GM23248 (cell line): ENCODE results near the gene FERMT3. TPM values are rescaled to one million over a fixed set of nuclear protein-coding genes. Genes with fewer than 3 reads are reported as not detected.

Experiments
- DNase-seq: peaks from one replicate; pipeline ENCODE4 v3.0.0-alpha.2; 2015
- H2AFZ ChIP-seq: fragments of 200-600 bp; sonication (generic); 2 replicates; pipeline ENCODE4 v1.6.1; 2016; ENCODE audit warnings: antibody characterized with exemption
- H3F3A ChIP-seq: fragments of 200-600 bp; sonication (generic); 2 replicates; pipeline ENCODE4 v1.6.1; 2016; ENCODE audit warnings: mild to moderate bottlenecking, antibody characterized with exemption, mixed run types; ENCODE audit not compliant: insufficient read depth
- H3K27ac ChIP-seq: fragments of 200-600 bp; sonication (generic); 2 replicates; pipeline ENCODE4 v1.5.1; 2016; ENCODE audit warnings: mild to moderate bottlenecking
- H3K27me3 ChIP-seq: fragments of 200-600 bp; sonication (generic); replicated peaks from 2 replicates; pipeline ENCODE4 v1.6.1; 2016; ENCODE audit warnings: mild to moderate bottlenecking; ENCODE audit not compliant: insufficient read depth
- H3K36me3 ChIP-seq: fragments of 200-600 bp; sonication (generic); 2 replicates; pipeline ENCODE4 v1.6.1; 2016; ENCODE audit warnings: low read depth, mild to moderate bottlenecking
- H3K4me1 ChIP-seq: fragments of 200-600 bp; sonication (generic); 2 replicates; pipeline ENCODE4 v1.6.1; 2016; ENCODE audit warnings: mild to moderate bottlenecking; ENCODE audit not compliant: insufficient read depth
- H3K4me2 ChIP-seq: fragments of 200-600 bp; sonication (generic); one replicate; pipeline ENCODE4 v1.6.1; 2016; ENCODE audit warnings: mild to moderate bottlenecking; ENCODE audit not compliant: unreplicated experiment
- H3K4me3 ChIP-seq: fragments of 200-600 bp; sonication (generic); 2 replicates; pipeline ENCODE4 v1.5.1; 2016; ENCODE audit warnings: mild to moderate bottlenecking
- H3K79me2 ChIP-seq: fragments of 200-600 bp; sonication (generic); 2 replicates; pipeline ENCODE4 v1.6.1; 2016; ENCODE audit warnings: mild to moderate bottlenecking; ENCODE audit not compliant: insufficient read depth
- H3K9ac ChIP-seq: fragments of 200-600 bp; sonication (generic); 2 replicates; pipeline ENCODE4 v1.6.1; 2016; ENCODE audit warnings: mild to moderate bottlenecking
- H3K9me2 ChIP-seq: fragments of 200-600 bp; sonication (generic); 2 replicates; pipeline ENCODE4 v1.6.1; 2016; ENCODE audit warnings: mixed run types, mild to moderate bottlenecking, moderate library complexity; ENCODE audit not compliant: insufficient read depth
- H3K9me3 ChIP-seq: fragments of 200-600 bp; sonication (generic); one replicate; pipeline ENCODE4 v1.6.1; 2017; ENCODE audit warnings: low read depth
- H4K20me1 ChIP-seq: fragments of 200-600 bp; sonication (generic); 2 replicates; pipeline ENCODE4 v1.6.0; 2016; ENCODE audit not compliant: insufficient read depth
- EZH2 ChIP-seq: fragments of 200-600 bp; sonication (generic); IDR thresholded peaks from 2 replicates; pipeline ENCODE4 v1.6.1; 2018; ENCODE audit warnings: antibody characterized with exemption, mild to moderate bottlenecking; ENCODE audit not compliant: insufficient read depth, poor library complexity, severe bottlenecking
- EZH2phosphoT487 ChIP-seq: fragments of 200-600 bp; sonication (generic); IDR thresholded peaks from 2 replicates; pipeline ENCODE4 v1.6.1; 2018; ENCODE audit warnings: antibody characterized with exemption, moderate library complexity, mild to moderate bottlenecking, low read depth; ENCODE audit not compliant: insufficient read depth
- WGBS, 2 experiments: methylation state at CpG; one replicate each; pipeline ENCODE4 v1.1.6; 2015 to 2017; ENCODE audit warnings: low lambda C conversion rate in 2 of 2, low coverage in 1 of 2; ENCODE audit errors: missing lambda C conversion rate in 2 of 2; 5-methylcytosine and 5-hydroxymethylcytosine counted together
- in situ Hi-C: fragments of 300-500 bp; cut with MboI; formaldehyde crosslinking; loops from 2 replicates; pipeline ENCODE4 v1.15.0; 2020
- polyA plus RNA-seq: library from polyadenylated mRNA; unstranded; fragments of >200 nt; fragmentation: Nextera tagmentation; extraction: Ambion mirVana; gene quantifications from 2 replicates; pipeline ENCODE4 v1.2.1, GENCODE V29; 2016
- total RNA-seq: library from RNA; depleted of rRNA; stranded (reverse); fragments of >200 nt; shearing (Covaris generic); gene quantifications from 2 replicates; pipeline ENCODE4 v1.2.3, GENCODE V29; 2014

Gene FERMT3
- total and polyA plus RNA-seq, 2 experiments from 2014 or later, result 1.5 to 3.9 TPM

DNA sequence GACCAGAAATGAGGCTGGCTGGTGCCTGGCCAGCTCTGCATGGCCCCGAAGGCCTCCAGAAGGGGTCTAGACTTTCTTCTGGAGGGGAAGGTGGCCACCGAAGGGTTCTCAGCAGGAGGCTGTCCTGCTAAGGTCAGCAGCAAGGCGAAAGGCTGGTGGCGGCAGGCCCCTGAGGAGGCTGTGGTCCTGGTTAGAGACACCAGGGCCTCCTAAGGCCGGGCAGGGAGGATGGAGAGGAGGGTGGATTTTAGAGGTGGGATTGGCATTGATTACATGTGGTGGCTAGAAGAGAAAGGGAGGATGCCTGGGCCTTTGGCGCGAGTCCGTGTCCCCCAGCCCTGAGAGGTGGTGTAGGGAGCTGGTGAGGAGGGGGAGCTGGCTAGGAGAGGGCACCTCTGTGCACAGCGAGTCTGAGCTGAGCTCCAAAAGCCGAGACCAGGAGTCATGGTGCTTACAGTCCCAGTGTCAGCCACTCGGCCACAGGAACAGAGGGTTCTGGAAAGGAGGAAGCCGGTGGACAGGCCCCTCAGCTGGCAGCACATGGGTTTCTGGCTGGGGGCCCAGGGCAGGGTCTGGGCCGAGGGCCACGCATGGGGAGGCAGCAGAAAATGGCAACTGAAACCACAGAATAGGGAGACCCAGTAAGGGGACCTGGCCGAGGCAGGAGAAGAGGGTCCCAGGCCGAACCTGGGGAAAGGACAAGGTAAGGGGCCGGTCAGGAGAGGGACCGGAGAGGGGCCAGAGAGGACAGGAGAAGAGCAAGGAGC is 2.5 kb downstream of the FERMT3 start:
- peaks cover 13% of the 10 kb centered on the region for H3K4me1 ChIP-seq
- H3K9me2 ChIP-seq, result no peaks in the 10 kb centered on the region
- WGBS, 2 experiments, result 86 to 87% methylated on average over 18 of the region's 18 CpGs
- H3K79me2 ChIP-seq, result no peaks in the 10 kb centered on the region
- no peak overlapping the region for H3K9ac ChIP-seq
- H3K36me3 ChIP-seq, result no peaks in the 10 kb centered on the region
- no peaks in the 10 kb centered on the region for H3K9me3 ChIP-seq
- no peak overlapping the region for H3K4me2 ChIP-seq
- in situ Hi-C loops, result no loop called here
- no peaks in the 10 kb centered on the region for H4K20me1 ChIP-seq
- H2AFZ ChIP-seq, result no peak overlapping the region
- TF ChIP-seq EZH2, result no peak
- TF ChIP-seq EZH2phosphoT487, result no peak
- no peak overlapping the region for H3K27ac ChIP-seq
- H3K4me3 ChIP-seq, result no peak overlapping the region
- DNase-seq, result no peak
- no peaks in the 10 kb centered on the region for H3K27me3 ChIP-seq
- H3F3A ChIP-seq, result peaks cover 8% of the 10 kb centered on the region

DNA sequence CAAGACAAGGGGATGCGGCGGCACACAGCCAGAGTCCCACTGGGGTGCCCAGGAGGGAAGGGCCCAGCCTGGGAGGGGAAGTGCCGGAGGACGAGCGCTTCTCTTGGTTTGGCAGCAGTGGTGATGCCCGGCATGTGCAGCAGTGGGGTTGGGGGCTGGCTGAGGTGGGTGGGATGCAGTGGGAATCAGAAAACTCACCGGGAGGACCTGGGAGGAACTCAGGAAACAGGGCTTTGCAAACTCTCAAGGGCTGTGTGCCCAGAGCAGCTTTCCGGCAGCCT is 3.0 kb downstream of the FERMT3 start:
- H3F3A ChIP-seq, result peaks cover 13% of the 10 kb centered on the region
- no peak overlapping the region for H3K27ac ChIP-seq
- H3K9ac ChIP-seq, result no peak overlapping the region
- no peaks in the 10 kb centered on the region for H3K79me2 ChIP-seq
- H4K20me1 ChIP-seq, result no peaks in the 10 kb centered on the region
- no peaks in the 10 kb centered on the region for H3K9me2 ChIP-seq
- H3K36me3 ChIP-seq, result no peaks in the 10 kb centered on the region
- H3K4me3 ChIP-seq, result no peak overlapping the region
- no peak overlapping the region for H3K4me2 ChIP-seq
- no peaks in the 10 kb centered on the region for H3K27me3 ChIP-seq
- TF ChIP-seq EZH2, result no peak
- in situ Hi-C loops, result no loop called here
- H3K4me1 ChIP-seq, result peaks cover 10% of the 10 kb centered on the region
- DNase-seq, result no peak
- no peak overlapping the region for H2AFZ ChIP-seq
- WGBS, 2 experiments, result 94 to 100% methylated on average over 6 to 8 of the region's 8 CpGs
- H3K9me3 ChIP-seq, result no peaks in the 10 kb centered on the region

DNA sequence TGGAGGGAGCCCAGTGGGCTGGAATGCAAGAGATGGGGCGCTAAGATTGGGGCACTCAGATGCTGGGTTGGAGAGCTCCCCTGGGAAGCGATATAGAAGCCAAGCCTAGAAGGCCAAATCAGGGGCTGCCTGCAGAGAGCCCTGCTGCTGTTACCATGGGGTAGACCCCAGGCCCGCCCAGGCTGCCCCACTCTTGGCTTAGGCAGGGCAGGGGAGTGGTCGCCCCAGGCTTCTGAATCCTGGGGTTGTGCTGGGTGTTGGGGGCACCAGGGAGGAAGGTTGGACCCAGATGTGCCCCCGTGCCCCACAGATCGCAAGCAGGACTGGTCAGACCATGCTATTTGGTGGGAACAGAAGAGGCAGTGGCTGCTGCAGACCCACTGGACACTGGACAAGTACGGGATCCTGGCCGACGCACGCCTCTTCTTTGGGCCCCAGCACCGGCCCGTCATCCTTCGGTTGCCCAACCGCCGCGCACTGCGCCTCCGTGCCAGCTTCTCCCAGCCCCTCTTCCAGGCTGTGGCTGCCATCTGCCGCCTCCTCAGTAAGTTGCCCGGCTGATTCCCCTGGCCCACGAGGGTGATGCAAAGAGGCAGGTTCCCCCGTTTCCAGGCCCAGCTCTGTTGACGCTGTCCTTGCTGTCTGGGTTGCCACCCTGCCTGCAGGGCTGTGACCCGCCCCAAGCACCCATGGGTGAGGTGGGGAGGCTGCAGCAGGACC is 3.9 kb downstream of the FERMT3 start:
- H3K9me2 ChIP-seq, result no peaks in the 10 kb centered on the region
- TF ChIP-seq EZH2phosphoT487, result no peak
- TF ChIP-seq EZH2, result no peak
- H3K4me1 ChIP-seq, result peaks cover 19% of the 10 kb centered on the region
- no peaks in the 10 kb centered on the region for H3K79me2 ChIP-seq
- H3K9ac ChIP-seq, result no peak overlapping the region
- WGBS, 2 experiments, result 94 to 96% methylated on average over 18 to 24 of the region's 24 CpGs
- in situ Hi-C loops, result no loop called here
- no peak overlapping the region for H3K4me2 ChIP-seq
- H4K20me1 ChIP-seq, result no peaks in the 10 kb centered on the region
- H3K27ac ChIP-seq, result no peak overlapping the region
- H3K9me3 ChIP-seq, result no peaks in the 10 kb centered on the region
- DNase-seq, result no peak
- H2AFZ ChIP-seq, result no peak overlapping the region
- H3F3A ChIP-seq, result peaks cover 20% of the 10 kb centered on the region
- H3K36me3 ChIP-seq, result no peaks in the 10 kb centered on the region
- no peak overlapping the region for H3K4me3 ChIP-seq
- H3K27me3 ChIP-seq, result no peaks in the 10 kb centered on the region

DNA sequence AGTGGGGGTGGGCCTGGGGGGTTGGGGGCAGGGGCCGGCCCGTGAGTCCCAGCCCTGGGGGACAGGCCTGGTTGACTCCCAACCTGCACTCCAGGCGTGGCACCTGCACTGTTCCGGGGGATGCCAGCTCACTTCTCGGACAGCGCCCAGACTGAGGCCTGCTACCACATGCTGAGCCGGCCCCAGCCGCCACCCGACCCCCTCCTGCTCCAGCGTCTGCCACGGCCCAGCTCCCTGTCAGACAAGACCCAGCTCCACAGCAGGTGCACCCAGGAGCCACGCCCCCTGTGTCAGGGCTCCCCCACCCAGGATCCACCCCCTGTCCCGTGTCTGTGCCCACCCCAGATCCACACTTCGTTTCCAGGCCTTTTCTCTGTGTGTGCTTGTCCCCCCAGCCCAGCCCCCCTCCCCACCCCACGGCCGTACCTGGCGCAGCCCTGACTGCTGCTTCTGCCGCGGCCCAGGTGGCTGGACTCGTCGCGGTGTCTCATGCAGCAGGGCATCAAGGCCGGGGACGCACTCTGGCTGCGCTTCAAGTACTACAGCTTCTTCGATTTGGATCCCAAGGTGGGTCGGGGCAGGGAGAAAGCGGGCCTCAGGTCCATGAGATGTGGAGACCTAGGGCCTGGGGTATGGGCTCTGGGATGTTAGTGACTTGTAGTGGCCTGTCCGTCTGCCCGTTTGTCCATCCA is 4.8 kb downstream of the FERMT3 start:
- TF ChIP-seq EZH2, result no peak
- no peak for TF ChIP-seq EZH2phosphoT487
- no peak overlapping the region for H2AFZ ChIP-seq
- no peaks in the 10 kb centered on the region for H3K9me2 ChIP-seq
- H3K27me3 ChIP-seq, result no peaks in the 10 kb centered on the region
- H3K9me3 ChIP-seq, result no peaks in the 10 kb centered on the region
- H3K79me2 ChIP-seq, result no peaks in the 10 kb centered on the region
- WGBS, 2 experiments, result 84 to 97% methylated on average over 13 to 30 of the region's 30 CpGs
- no peak overlapping the region for H3K27ac ChIP-seq
- no peak for DNase-seq
- no peak overlapping the region for H3K4me2 ChIP-seq
- H3K4me1 ChIP-seq, result peaks cover 21% of the 10 kb centered on the region
- H3K4me3 ChIP-seq, result no peak overlapping the region
- in situ Hi-C loops, result no loop called here
- H3F3A ChIP-seq, result peaks cover 18% of the 10 kb centered on the region
- H3K36me3 ChIP-seq, result no peaks in the 10 kb centered on the region
- no peak overlapping the region for H3K9ac ChIP-seq
- H4K20me1 ChIP-seq, result no peaks in the 10 kb centered on the region
